HG03520 (cell line): ENCODE measurements around the gene COL9A3.

Experiments
- ATAC-seq: cut with Tn5 transposase; IDR thresholded peaks from one replicate; pipeline ENCODE4 v1.9.1; 2021; ENCODE audit warnings: mild to moderate bottlenecking, moderate library complexity; ENCODE audit not compliant: unreplicated experiment

Gene COL9A3

GRCh38 chr20:62796699-62797491 is 20.0 kb upstream of the COL9A3 start:
- no peak for ATAC-seq

GRCh38 chr20:62797671-62798532 is 18.9 kb upstream of the COL9A3 start:
- ATAC-seq: no peak

GRCh38 chr20:62799036-62799435 is 17.8 kb upstream of the COL9A3 start:
- ATAC-seq: no peak

GRCh38 chr20:62799459-62799858 is 17.4 kb upstream of the COL9A3 start:
- no peak for ATAC-seq

- ATAC-seq: no peak
These were observed 17.0 kb upstream of the COL9A3 start for GRCh38 chr20:62799873-62800272.

DNA sequence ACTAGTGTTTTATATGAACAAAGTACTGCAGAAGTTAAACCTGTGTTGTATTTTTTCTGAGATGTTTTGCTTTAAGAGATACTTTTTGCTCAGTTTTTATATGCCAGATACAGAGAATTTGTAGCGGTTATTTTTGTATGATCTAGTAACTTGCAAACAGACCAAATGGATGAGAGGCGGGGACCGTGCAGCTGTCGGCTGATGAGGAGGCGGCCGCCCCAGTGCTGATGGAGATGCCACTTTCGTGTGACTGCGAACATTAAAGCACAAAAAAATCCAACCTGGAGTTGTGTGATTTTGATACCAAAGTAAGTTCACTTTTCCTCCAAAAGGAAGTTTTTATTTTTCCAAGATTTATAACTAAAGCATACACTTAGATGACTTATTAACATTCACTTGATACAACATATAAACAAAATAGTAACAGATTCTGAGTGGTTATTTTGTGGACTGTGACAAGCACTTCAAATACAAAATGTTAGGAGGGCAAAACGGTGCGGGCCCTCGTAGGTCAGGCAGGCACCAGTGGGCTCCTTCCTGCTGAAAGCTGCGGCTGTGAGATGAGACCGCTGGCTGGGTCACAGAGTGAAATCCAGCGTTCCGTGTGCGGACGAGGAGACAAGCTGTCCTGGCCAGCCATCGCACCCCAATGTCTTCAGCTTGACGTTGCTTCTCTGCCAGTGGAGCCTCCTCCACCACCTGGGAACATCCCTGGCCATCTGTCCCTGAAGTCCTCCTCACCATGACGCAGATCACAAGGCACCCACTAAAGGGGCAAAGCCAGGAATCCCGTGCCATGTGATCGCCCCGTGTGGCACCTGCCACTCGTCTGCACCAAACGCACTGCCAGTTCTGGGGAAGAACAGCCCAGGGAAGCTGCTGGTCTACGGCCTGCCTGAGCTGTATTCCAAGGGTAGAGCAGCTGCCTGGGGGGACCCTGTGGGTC is 16.3 kb upstream of the COL9A3 start:
- ATAC-seq: no peak

GRCh38 chr20:62801284-62802010 is 15.4 kb upstream of the COL9A3 start:
- no peak for ATAC-seq

DNA sequence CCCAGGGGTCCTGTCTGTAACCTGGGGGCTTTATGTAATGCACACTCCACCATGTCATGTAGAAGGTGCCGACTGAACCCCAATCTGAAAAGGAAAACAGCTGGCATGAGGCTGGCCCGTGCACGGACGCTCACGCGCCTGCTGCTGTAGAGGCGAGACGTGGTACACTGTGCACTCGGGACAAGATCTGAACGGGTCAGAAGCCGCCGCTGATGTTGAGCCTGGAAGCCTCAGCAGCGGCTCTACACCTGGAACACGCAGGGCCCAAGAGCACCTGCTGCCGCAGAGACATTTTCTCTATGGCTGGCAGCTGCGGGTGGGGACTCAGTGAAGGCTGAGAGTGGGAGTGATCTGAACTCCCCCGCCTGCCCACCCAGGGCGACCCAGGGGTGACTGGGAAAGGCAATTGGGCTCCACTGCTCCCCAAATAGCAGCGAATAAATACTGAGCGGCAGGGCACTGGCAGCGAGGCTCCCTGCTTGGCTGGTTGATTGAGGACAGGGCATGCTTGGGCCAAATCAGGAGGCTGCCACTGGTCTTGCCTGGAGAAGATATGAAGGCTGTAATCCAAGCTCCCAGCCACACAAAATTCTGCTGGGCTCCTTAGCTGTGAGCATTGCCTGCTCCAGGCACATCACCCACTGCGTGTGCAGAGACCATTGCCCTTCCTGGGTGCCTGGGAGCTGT is 14.7 kb upstream of the COL9A3 start:
- ATAC-seq: no peak

- no peak for ATAC-seq
These were observed 12.7 kb upstream of the COL9A3 start for GRCh38 chr20:62804021-62804626.

DNA sequence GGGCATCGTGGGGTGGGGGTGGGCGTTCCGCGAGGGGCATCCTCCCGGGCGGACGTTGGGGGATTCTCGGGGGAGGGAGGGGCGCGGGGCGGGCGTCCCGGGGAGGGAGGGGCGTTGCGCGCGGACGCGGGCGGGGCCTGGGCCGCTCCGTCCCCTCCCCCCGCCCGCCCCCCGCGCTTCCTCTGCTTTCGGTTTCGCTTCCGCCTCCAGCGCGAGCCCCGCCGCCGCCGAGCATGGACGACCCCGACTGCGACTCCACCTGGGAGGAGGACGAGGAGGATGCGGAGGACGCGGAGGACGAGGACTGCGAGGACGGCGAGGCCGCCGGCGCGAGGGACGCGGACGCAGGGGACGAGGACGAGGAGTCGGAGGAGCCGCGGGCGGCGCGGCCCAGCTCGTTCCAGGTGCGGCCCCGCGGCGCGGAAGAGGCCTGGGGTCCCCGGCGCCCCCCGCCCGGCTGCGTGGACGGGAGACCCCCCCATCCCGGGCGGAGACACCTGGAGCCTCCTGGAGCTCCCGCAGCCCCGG is 12.2 kb upstream of the COL9A3 start, which contains the start of gene OGFR:
Gene OGFR (plus strand): TSS at position 209 of the 528 bp plus-strand sequence. CDS start 25 bp downstream, at position 234.
- no peak for ATAC-seq

GRCh38 chr20:62805155-62805710 is 11.6 kb upstream of the COL9A3 start:
- no peak for ATAC-seq

GRCh38 chr20:62805711-62806382 is 11.0 kb upstream of the COL9A3 start:
- no peak for ATAC-seq

- no peak for ATAC-seq
These were observed 10.3 kb upstream of the COL9A3 start for GRCh38 chr20:62806383-62807050.

DNA sequence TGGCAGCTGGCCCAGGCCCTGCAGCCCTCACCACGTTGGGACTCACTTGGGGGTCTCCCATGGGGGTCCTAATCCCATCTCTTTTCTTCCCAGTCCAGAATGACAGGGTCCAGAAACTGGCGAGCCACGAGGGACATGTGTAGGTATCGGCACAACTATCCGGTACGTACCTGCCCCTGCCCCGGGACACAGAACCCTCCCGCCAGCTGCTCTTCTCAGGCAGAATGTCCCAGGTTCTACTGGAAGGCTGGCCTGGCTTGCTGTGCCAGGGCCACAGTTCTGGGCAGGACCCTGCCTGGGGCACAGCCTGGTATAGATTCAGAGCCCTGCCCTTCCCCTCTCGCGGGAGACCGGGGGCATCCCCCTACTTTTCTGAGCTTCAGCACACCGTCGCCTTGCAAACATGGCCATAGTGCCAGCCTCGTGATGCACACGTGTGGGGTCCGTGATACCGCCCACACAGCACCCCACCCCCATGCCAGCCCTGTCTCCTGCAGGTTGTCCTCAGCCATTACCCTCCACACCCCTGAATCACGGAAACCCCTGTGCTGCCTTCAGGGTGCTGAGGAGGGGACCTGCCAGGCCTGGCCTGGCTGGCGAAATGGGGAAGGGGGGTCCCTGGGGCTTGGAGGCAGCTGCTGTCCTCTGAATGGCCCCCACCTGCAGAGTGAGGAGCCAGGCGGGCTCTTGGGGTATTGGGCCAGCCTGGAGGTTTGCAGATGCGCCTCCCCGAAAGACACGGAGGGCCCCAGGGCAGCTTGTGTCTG is 9.2 kb upstream of the COL9A3 start:
- no peak for ATAC-seq

- ATAC-seq: no peak
These were observed 8.5 kb upstream of the COL9A3 start for GRCh38 chr20:62808211-62808865.
